Esophagus muscularis mucosa (tissue), 4 donors: ENCODE measurements around the gene DMXL2. TPM values are rescaled to one million over a fixed set of nuclear protein-coding genes. Genes with fewer than 3 reads are reported as not detected.

Experiments
- DNase-seq: peaks from one replicate; pipeline ENCODE4 v3.0.0-alpha.2; 2017; ENCODE audit errors: extremely low spot score
- H3K27ac ChIP-seq, 4 donors: fragments of 200-600 bp; sonication (generic); replicated peaks in 1 of 4; 1 replicate in 3 of 4; 2 replicates in 1 of 4; pipeline ENCODE4 v1.5.1; 2016 to 2019; ENCODE audit warnings: mild to moderate bottlenecking in 1 of 4
- H3K27me3 ChIP-seq, 4 donors: fragments of 200-600 bp; sonication (generic); one replicate each; pipeline versions ENCODE4 v1.5.1 to v1.6.0; 2016 to 2019
- H3K36me3 ChIP-seq, 4 donors: fragments of 200-600 bp; sonication (generic); one replicate each; pipeline ENCODE4 v1.5.1; 2016 to 2019
- H3K4me1 ChIP-seq, 4 donors: fragments of 200-600 bp; sonication (generic); one replicate each; pipeline ENCODE4 v1.5.1; 2016 to 2019
- H3K4me3 ChIP-seq, 4 donors: fragments of 200-600 bp; sonication (generic); 1 replicate in 2 of 4; 2 replicates in 2 of 4; pipeline ENCODE4 v1.5.1; 2016 to 2019; ENCODE audit warnings: mild to moderate bottlenecking in 4 of 4, moderate library complexity in 1 of 4
- H3K9me3 ChIP-seq, 4 donors: fragments of 200-600 bp; sonication (generic); 1 replicate in 3 of 4; 2 replicates in 1 of 4; pipeline ENCODE4 v1.5.1; 2016 to 2019
- CTCF ChIP-seq, 3 experiments: fragments of 200-600 bp in 2 of 3; fragments of 450-650 bp in 1 of 3; sonication (generic) in 2 of 3; IDR thresholded peaks; one replicate each; pipeline ENCODE4 v1.5.1; 2017 to 2019; ENCODE audit warnings: antibody characterized with exemption in 3 of 3, mild to moderate bottlenecking in 2 of 3, moderate library complexity in 1 of 3
- EP300 ChIP-seq: sonication (generic); formaldehyde crosslinking; IDR thresholded peaks from one replicate; pipeline ENCODE4 v1.6.1; 2017; ENCODE audit warnings: antibody characterized with exemption
- POLR2A ChIP-seq: fragments of 450-650 bp; IDR thresholded peaks from one replicate; pipeline ENCODE4 v1.6.1; 2017; ENCODE audit warnings: antibody characterized with exemption, moderate library complexity, mild to moderate bottlenecking, low read depth
- POLR2AphosphoS5 ChIP-seq, 2 donors: sonication (generic); formaldehyde crosslinking; IDR thresholded peaks; one replicate each; pipeline ENCODE4 v1.6.1; 2017; ENCODE audit warnings: antibody characterized with exemption in 2 of 2
- WGBS: methylation state at CpG from one replicate; pipeline ENCODE4 v1.1.5; 2018; 5-methylcytosine and 5-hydroxymethylcytosine counted together
- intact Hi-C: fragments of 100-400 bp; cut with DNase I; formaldehyde crosslinking; loops from one replicate; pipeline ENCODE4 v1.15.1; 2023
- total RNA-seq, 4 donors: library from RNA; depleted of rRNA; stranded (reverse); fragments of >200 nt; gene quantifications; one replicate each; pipeline versions ENCODE4 v1.1.0 to v1.2.1, GENCODE V29; 2016

The DMXL2 gene
- total RNA-seq, 4 donors from 2014 or later: 18.8 to 26.6 (median 19.3) TPM

GRCh38 chr15:51623386-51623938 is 891 bp upstream of the DMXL2 start:
- intact Hi-C loops: loop anchor here (5.0 kb wide), 1 partner anchor 86 kb away; no protein-coding TSS in a partner anchor
- Histone ChIP-seq H3K9me3 (no peaks in the 10 kb centered on the region), H3K4me1 (peaks cover 3 to 37% (median 29%) of the 10 kb centered on the region in 4 donors), H3K27ac (peak overlapping the region; percentile 79 to 87 (median 83)), H3K4me3 (peak overlapping the region; percentile 70 to 96 (median 82)), H3K36me3 (no peaks in the 10 kb centered on the region), H3K27me3 (no peaks in the 10 kb centered on the region)
- TF ChIP-seq EP300: no peak
- no peak for TF ChIP-seq POLR2AphosphoS5 (IDR thresholded peaks at IDR 0.05)
- no peak for TF ChIP-seq POLR2A
- no peak for TF ChIP-seq CTCF (IDR thresholded peaks at IDR 0.05)
- 27% methylated on average over 8 of the region's 8 CpGs for WGBS
- DNase-seq: no peak

GRCh38 chr15:51621936-51622603 is 501 bp downstream of the DMXL2 start:
- TF ChIP-seq POLR2AphosphoS5 (IDR thresholded peaks at IDR 0.05): peak in 1 of 2 donors; percentile 26
- TF ChIP-seq POLR2A: no peak
- Histone ChIP-seq H3K27me3 (no peaks in the 10 kb centered on the region), H3K36me3 (no peaks in the 10 kb centered on the region), H3K9me3 (no peaks in the 10 kb centered on the region), H3K4me1 (peaks cover 3 to 37% (median 29%) of the 10 kb centered on the region in 4 donors), H3K27ac (peak overlapping the region; percentile 79 to 87 (median 83)), H3K4me3 (peak overlapping the region; percentile 70 to 96 (median 82))
- intact Hi-C loops: loop anchor here (5.0 kb wide), 1 partner anchor 85 kb away; no protein-coding TSS in a partner anchor
- 2% methylated on average over 23 of the region's 44 CpGs for WGBS
- DNase-seq: peak; percentile 92

- TF ChIP-seq POLR2AphosphoS5 (IDR thresholded peaks at IDR 0.05) (no peak), POLR2A (no peak), EP300 (no peak), CTCF (IDR thresholded peaks at IDR 0.05) (no peak)
- Histone ChIP-seq H3K4me3 (peak overlapping the region; percentile 70 to 96 (median 82)), H3K36me3 (no peaks in the 10 kb centered on the region), H3K27me3 (no peaks in the 10 kb centered on the region), H3K9me3 (no peaks in the 10 kb centered on the region), H3K27ac (peak overlapping the region; percentile 79 to 87 (median 83)), H3K4me1 (peaks cover 3 to 37% (median 29%) of the 10 kb centered on the region in 4 donors)
- WGBS: 31% methylated on average over 6 of the region's 6 CpGs
- intact Hi-C loops: loop anchor here (5.0 kb wide), 1 partner anchor 84 kb away; no protein-coding TSS in a partner anchor
- no peak for DNase-seq
Measured at GRCh38 chr15:51621155-51621765, 1.3 kb downstream of the DMXL2 start.

GRCh38 chr15:51620641-51621040 is 1.9 kb downstream of the DMXL2 start:
- TF ChIP-seq POLR2AphosphoS5 (IDR thresholded peaks at IDR 0.05) (no peak), POLR2A (no peak), CTCF (IDR thresholded peaks at IDR 0.05) (no peak), EP300 (no peak)
- H3K27ac ChIP-seq: peak overlapping the region in 2 of 4 donors; percentile 82 to 87
- H3K4me1 ChIP-seq: peaks cover 3 to 37% (median 29%) of the 10 kb centered on the region in 4 donors
- H3K36me3 ChIP-seq: no peaks in the 10 kb centered on the region
- H3K27me3 ChIP-seq: no peaks in the 10 kb centered on the region
- peak overlapping the region in 3 of 4 donors; percentile 72 to 96 (median 91) for H3K4me3 ChIP-seq
- 40% methylated on average over 4 of the region's 4 CpGs for WGBS
- intact Hi-C loops: loop anchor here (5.0 kb wide), 1 partner anchor 83 kb away; no protein-coding TSS in a partner anchor
- no peaks in the 10 kb centered on the region for H3K9me3 ChIP-seq
- DNase-seq: no peak

GRCh38 chr15:51620122-51620521 is 2.4 kb downstream of the DMXL2 start:
- WGBS: 68% methylated on average over 3 of the region's 3 CpGs
- Histone ChIP-seq H3K27ac (no peak overlapping the region), H3K4me3 (peak overlapping the region in 1 of 4 donors; percentile 96), H3K9me3 (no peaks in the 10 kb centered on the region), H3K27me3 (no peaks in the 10 kb centered on the region), H3K4me1 (peaks cover 3 to 37% (median 29%) of the 10 kb centered on the region in 4 donors), H3K36me3 (no peaks in the 10 kb centered on the region)
- no peak for DNase-seq
- intact Hi-C loops: loop anchor here (5.0 kb wide), 1 partner anchor 83 kb away; no protein-coding TSS in a partner anchor
- TF ChIP-seq EP300 (no peak), CTCF (IDR thresholded peaks at IDR 0.05) (no peak), POLR2A (no peak), POLR2AphosphoS5 (IDR thresholded peaks at IDR 0.05) (no peak)
